HUES64 (cell line): ENCODE results near the gene GOLGA6L9.
"Not testable (repeated sequence)": the region's sequence is repeated elsewhere in the genome, so short reads cannot be mapped to it uniquely, and the experiment has no call there.

Experiments used
- H3K27ac ChIP-seq: 2 replicates; pipeline ENCODE4 v1.7.0; 2013; ENCODE audit warnings: low read depth, low read length, inconsistent platforms
- H3K27me3 ChIP-seq: 2 replicates; pipeline ENCODE4 v1.6.1; 2013; ENCODE audit warnings: mild to moderate bottlenecking, low read length; ENCODE audit not compliant: insufficient read depth
- H3K36me3 ChIP-seq: 2 replicates; pipeline ENCODE4 v1.6.1; 2013; ENCODE audit warnings: mild to moderate bottlenecking, low read length; ENCODE audit not compliant: insufficient read depth
- H3K4me1 ChIP-seq: 2 replicates; pipeline ENCODE4 v1.6.1; 2013; ENCODE audit warnings: mild to moderate bottlenecking, low read length, moderate library complexity; ENCODE audit not compliant: insufficient read depth
- H3K4me3 ChIP-seq: 2 replicates; pipeline ENCODE4 v1.5.1; 2013; ENCODE audit warnings: mild to moderate bottlenecking, low read length, moderate library complexity
- H3K9ac ChIP-seq: 2 replicates; pipeline ENCODE4 v1.6.1; 2013; ENCODE audit warnings: mild to moderate bottlenecking, low read depth, low read length
- H3K9me3 ChIP-seq: 2 replicates; pipeline ENCODE4 v1.6.1; 2013; ENCODE audit warnings: low read depth, low read length; ENCODE audit not compliant: insufficient read depth
- WGBS: fragments of 150-250, 120-280 bp; methylation state at CpG from one replicate; pipeline ENCODE4 v1.1.7; 2013; ENCODE audit warnings: missing lambda C conversion rate; 5-methylcytosine and 5-hydroxymethylcytosine counted together

Gene GOLGA6L9

DNA sequence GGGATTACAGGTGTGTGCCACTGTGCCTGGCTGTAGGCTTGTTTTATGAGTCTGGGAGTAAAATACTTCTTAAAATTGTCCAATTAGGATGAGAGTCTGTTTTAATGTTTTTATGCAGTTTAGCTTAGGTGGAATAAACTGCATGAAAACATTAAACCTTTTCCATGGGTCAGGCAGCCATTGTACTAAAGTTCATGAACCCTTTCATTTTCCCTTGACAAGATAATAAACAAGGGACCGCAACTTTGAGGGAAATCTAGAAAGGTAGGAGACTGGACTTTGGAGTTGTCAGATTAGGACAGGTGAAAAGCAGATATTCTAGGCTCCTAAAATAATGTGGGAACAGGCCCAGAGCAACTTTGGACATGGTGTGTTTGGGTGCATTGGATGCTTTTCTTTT, 27.3 kb upstream of the GOLGA6L9 start:
- Histone ChIP-seq H3K36me3 (peaks cover 18% of the 10 kb centered on the region), H3K4me1 (peaks cover 13% of the 10 kb centered on the region; the same call in 1 of the 2 replicates)
- H3K9ac ChIP-seq, H3K27ac ChIP-seq, H3K27me3 ChIP-seq, H3K4me3 ChIP-seq, H3K9me3 ChIP-seq: not testable (repeated sequence)
- no CpG with 5 or more reads among the region's 1 CpG for WGBS

GRCh38 chr15:82406211-82406610, 23.4 kb upstream of the GOLGA6L9 start:
- not testable (repeated sequence) for H3K9ac ChIP-seq, H3K4me3 ChIP-seq, H3K27ac ChIP-seq, H3K27me3 ChIP-seq, H3K9me3 ChIP-seq, H3K4me1 ChIP-seq
- 93% methylated on average over 2 of the region's 2 CpGs for WGBS
- H3K36me3 ChIP-seq: peaks cover 18% of the 10 kb centered on the region

DNA sequence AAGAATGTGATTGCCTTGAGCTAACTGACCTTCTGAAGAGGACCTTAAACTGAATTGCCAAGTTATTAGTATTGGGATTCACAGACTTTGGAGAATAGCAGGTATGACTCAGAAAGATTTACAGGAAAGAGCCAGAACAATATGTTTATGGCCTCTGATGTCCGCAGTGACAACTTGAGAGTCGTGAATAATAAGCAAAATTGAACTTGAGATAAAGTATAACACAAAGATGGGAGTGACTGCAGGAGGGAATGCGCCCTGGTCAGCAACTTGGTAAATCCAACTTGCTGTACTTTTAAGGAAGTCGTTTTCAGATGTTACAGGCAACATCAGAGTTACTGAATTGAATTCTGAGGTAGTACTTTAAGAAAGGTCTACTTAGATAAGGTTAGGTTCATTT, 19.3 kb upstream of the GOLGA6L9 start:
- not testable (repeated sequence) for H3K9ac ChIP-seq, H3K4me1 ChIP-seq, H3K4me3 ChIP-seq, H3K27ac ChIP-seq, H3K9me3 ChIP-seq, H3K27me3 ChIP-seq
- WGBS: 81% methylated on average over 4 of the region's 4 CpGs
- H3K36me3 ChIP-seq: peaks cover 14% of the 10 kb centered on the region

GRCh38 chr15:82411595-82411994, 18.0 kb upstream of the GOLGA6L9 start:
- not testable (repeated sequence) for H3K9ac ChIP-seq, H3K27ac ChIP-seq, H3K9me3 ChIP-seq, H3K4me3 ChIP-seq, H3K27me3 ChIP-seq, H3K4me1 ChIP-seq
- H3K36me3 ChIP-seq: peaks cover 11% of the 10 kb centered on the region; the same call in 1 of the 2 replicates
- WGBS: no CpG with 5 or more reads among the region's 1 CpG

GRCh38 chr15:82414525-82415191, 15.0 kb upstream of the GOLGA6L9 start:
- H3K9ac ChIP-seq, H3K9me3 ChIP-seq: not testable (repeated sequence)
- 93% methylated on average over 6 of the region's 6 CpGs for WGBS

DNA sequence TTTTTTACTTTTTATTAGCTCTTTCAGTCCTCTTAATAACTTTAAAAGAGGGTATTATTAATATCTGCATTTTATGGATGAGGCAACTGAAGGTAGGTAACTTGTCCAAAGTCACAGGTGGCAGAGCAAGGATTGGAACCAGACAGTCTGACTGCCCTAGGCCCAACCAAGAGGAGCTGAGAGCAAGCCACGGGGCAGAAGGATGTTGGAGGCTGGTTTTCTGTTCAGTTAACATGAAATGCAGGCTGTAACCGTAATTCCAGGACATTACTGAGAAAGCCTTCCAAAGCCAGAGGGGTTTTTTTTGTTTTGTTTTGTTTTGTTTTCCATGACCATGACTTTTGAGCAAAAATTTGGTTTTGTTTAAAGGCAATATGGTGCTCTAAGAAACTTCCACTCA, 9.1 kb upstream of the GOLGA6L9 start:
- H3K36me3 ChIP-seq, H3K9ac ChIP-seq, H3K27ac ChIP-seq, H3K9me3 ChIP-seq, H3K4me1 ChIP-seq, H3K27me3 ChIP-seq, H3K4me3 ChIP-seq: not testable (repeated sequence)
- WGBS: 100% methylated on average over 2 of the region's 2 CpGs

More at GRCh38 chr15:82414525-82415191, 15.0 kb upstream of the GOLGA6L9 start:
- not testable (repeated sequence) for H3K27ac ChIP-seq, H3K4me1 ChIP-seq, H3K27me3 ChIP-seq, H3K4me3 ChIP-seq
- peaks cover 11% of the 10 kb centered on the region; the same call in 1 of the 2 replicates for H3K36me3 ChIP-seq

- no CpG with 5 or more reads among the region's 1 CpG for WGBS
- H3K4me1 ChIP-seq, H3K4me3 ChIP-seq, H3K36me3 ChIP-seq, H3K9ac ChIP-seq, H3K9me3 ChIP-seq, H3K27me3 ChIP-seq, H3K27ac ChIP-seq: not testable (repeated sequence)
Observed at GRCh38 chr15:82420966-82421365, 8.7 kb upstream of the GOLGA6L9 start.

GRCh38 chr15:82427117-82427516, 2.5 kb upstream of the GOLGA6L9 start:
- no CpG with 5 or more reads among the region's 1 CpG for WGBS

GRCh38 chr15:82445420-82445819, 15.8 kb downstream of the GOLGA6L9 start:
- not testable (repeated sequence) for H3K27ac ChIP-seq, H3K4me1 ChIP-seq, H3K27me3 ChIP-seq, H3K9me3 ChIP-seq, H3K36me3 ChIP-seq, H3K9ac ChIP-seq
- peak overlapping the region; percentile 47 for H3K4me3 ChIP-seq
- WGBS: 0% methylated on average over 4 of the region's 32 CpGs

More at GRCh38 chr15:82427117-82427516, 2.5 kb upstream of the GOLGA6L9 start:
- not testable (repeated sequence) for H3K9me3 ChIP-seq, H3K4me3 ChIP-seq, H3K36me3 ChIP-seq, H3K4me1 ChIP-seq, H3K27ac ChIP-seq, H3K9ac ChIP-seq, H3K27me3 ChIP-seq

GRCh38 chr15:82457336-82457735, 27.7 kb downstream of the GOLGA6L9 start:
- H3K9me3 ChIP-seq, H3K4me1 ChIP-seq, H3K4me3 ChIP-seq, H3K36me3 ChIP-seq, H3K27me3 ChIP-seq, H3K9ac ChIP-seq, H3K27ac ChIP-seq: not testable (repeated sequence)
- WGBS: 82% methylated on average over 2 of the region's 4 CpGs

- not testable (repeated sequence) for H3K9ac ChIP-seq, H3K36me3 ChIP-seq, H3K4me3 ChIP-seq, H3K9me3 ChIP-seq, H3K27ac ChIP-seq, H3K4me1 ChIP-seq, H3K27me3 ChIP-seq
- WGBS: no CpG with 5 or more reads among the region's 5 CpGs
Observed at GRCh38 chr15:82465629-82466028, 36.0 kb downstream of the GOLGA6L9 start.

DNA sequence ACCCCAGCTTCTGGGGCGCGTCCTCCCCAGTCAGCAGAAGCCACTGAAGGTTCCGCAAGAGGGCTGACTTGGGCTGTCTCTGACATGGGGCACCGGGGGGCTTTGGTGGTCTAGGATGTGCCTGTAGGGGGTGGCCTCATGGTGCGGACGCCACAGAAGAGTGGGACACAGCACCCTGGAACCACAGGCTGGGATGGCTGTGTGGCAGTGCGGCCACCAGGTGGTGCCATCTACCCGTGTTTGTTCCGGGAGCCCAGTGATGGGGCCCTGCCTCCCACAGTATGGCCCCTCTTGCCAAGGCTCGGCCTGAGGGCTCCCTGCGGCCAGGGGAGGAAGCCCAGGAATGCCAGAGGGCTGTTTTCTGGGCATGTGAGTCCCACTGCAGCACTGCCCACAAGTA, 38.6 kb downstream of the GOLGA6L9 start:
- WGBS: no CpG with 5 or more reads among the region's 11 CpGs
- not testable (repeated sequence) for H3K27ac ChIP-seq, H3K27me3 ChIP-seq, H3K4me1 ChIP-seq, H3K9ac ChIP-seq, H3K36me3 ChIP-seq, H3K9me3 ChIP-seq, H3K4me3 ChIP-seq
